ENCODE results near the gene SRA1.
"Not testable (repeated sequence)": the region's sequence is repeated elsewhere in the genome, so short reads cannot be mapped to it uniquely, and the experiment has no call there.

SRA1 gene

GRCh38 chr5:140596321-140596741, 39.1 kb upstream of the SRA1 start:
- TF ChIP-seq CTCF (IDR thresholded peaks at IDR 0.05; ENCODE audit: low read depth, low read length), result no peak

GRCh38 chr5:140595538-140596300, 38.4 kb upstream of the SRA1 start:
- no peak for TF ChIP-seq CTCF (IDR thresholded peaks at IDR 0.05; ENCODE audit: low read depth, low read length)
- H3K4me3 ChIP-seq (ENCODE audit: low read depth, low read length), result no peak overlapping the region

More at GRCh38 chr5:140596321-140596741, 39.1 kb upstream of the SRA1 start:
- H3K4me3 ChIP-seq (ENCODE audit: low read depth, low read length), result no peak overlapping the region

GRCh38 chr5:140594169-140594568, 36.9 kb upstream of the SRA1 start:
- TF ChIP-seq CTCF (IDR thresholded peaks at IDR 0.05; ENCODE audit: low read depth, low read length), result no peak
- no peak overlapping the region for H3K4me3 ChIP-seq (ENCODE audit: low read depth, low read length)

GRCh38 chr5:140593070-140593469, 35.8 kb upstream of the SRA1 start:
- H3K4me3 ChIP-seq (ENCODE audit: low read depth, low read length), result not testable (repeated sequence)

- no peak for TF ChIP-seq CTCF (IDR thresholded peaks at IDR 0.05; ENCODE audit: low read depth, low read length)
- no peak overlapping the region for H3K4me3 ChIP-seq (ENCODE audit: low read depth, low read length)
Observed at GRCh38 chr5:140591747-140592372, 34.6 kb upstream of the SRA1 start.

- H3K4me3 ChIP-seq (ENCODE audit: low read depth, low read length), result no peak overlapping the region
- no peak for TF ChIP-seq CTCF (IDR thresholded peaks at IDR 0.05; ENCODE audit: low read depth, low read length)
Observed at GRCh38 chr5:140590861-140591260, 33.6 kb upstream of the SRA1 start.

GRCh38 chr5:140588311-140589070, 31.2 kb upstream of the SRA1 start:
- H3K4me3 ChIP-seq (ENCODE audit: low read depth, low read length), result no peak overlapping the region
- no peak for TF ChIP-seq CTCF (IDR thresholded peaks at IDR 0.05; ENCODE audit: low read depth, low read length)
